ENCODE results near the gene CACUL1.

CACUL1 gene

GRCh38 chr10:118698421-118698820 lies 56.3 kb downstream of the CACUL1 start:
- peak; percentile 82 for FAIRE-seq
- peak; percentile 20 for DNase-seq (ENCODE audit: insufficient read length, low spot score)
- peak; percentile 57; the same call in 1 of the 2 replicates for TF ChIP-seq SPI1 (IDR thresholded peaks at IDR 0.05; ENCODE audit: low read depth, low read length)
- no peak for TF ChIP-seq POU2F2 (IDR thresholded peaks at IDR 0.05; ENCODE audit: low read depth, low read length)
- TF ChIP-seq POLR2A (IDR thresholded peaks at IDR 0.05; ENCODE audit: low read depth, low read length), result no peak
- TF ChIP-seq POLR2AphosphoS5 (IDR thresholded peaks at IDR 0.05; ENCODE audit: low read depth, low read length), result no peak

- DNase-seq (ENCODE audit: insufficient read length, low spot score) (no peak), FAIRE-seq (no peak)
- no peak for TF ChIP-seq POLR2A (IDR thresholded peaks at IDR 0.05; ENCODE audit: low read depth, low read length)
- no peak for TF ChIP-seq TAF1 (IDR thresholded peaks at IDR 0.05; ENCODE audit: low read depth, low read length)
- TF ChIP-seq POU2F2 (IDR thresholded peaks at IDR 0.05; ENCODE audit: low read depth, low read length), result no peak
- no peak for TF ChIP-seq SPI1 (IDR thresholded peaks at IDR 0.05; ENCODE audit: low read depth, low read length)
- no peak for TF ChIP-seq POLR2AphosphoS5 (IDR thresholded peaks at IDR 0.05; ENCODE audit: low read depth, low read length)
- no peak for TF ChIP-seq PAX5 (IDR thresholded peaks at IDR 0.05; ENCODE audit: insufficient read depth, low read length, severe bottlenecking)
Measured at GRCh38 chr10:118694848-118695247, 59.9 kb downstream of the CACUL1 start.

GRCh38 chr10:118692872-118693271 lies 61.9 kb downstream of the CACUL1 start:
- TF ChIP-seq TAF1 (IDR thresholded peaks at IDR 0.05; ENCODE audit: low read depth, low read length) (no peak), POU2F2 (IDR thresholded peaks at IDR 0.05; ENCODE audit: low read depth, low read length) (no peak), SPI1 (IDR thresholded peaks at IDR 0.05; ENCODE audit: low read depth, low read length) (no peak), PAX5 (IDR thresholded peaks at IDR 0.05; ENCODE audit: insufficient read depth, low read length, severe bottlenecking) (no peak), POLR2AphosphoS5 (IDR thresholded peaks at IDR 0.05; ENCODE audit: low read depth, low read length) (no peak), POLR2A (IDR thresholded peaks at IDR 0.05; ENCODE audit: low read depth, low read length) (no peak)
- FAIRE-seq (no peak), DNase-seq (ENCODE audit: insufficient read length, low spot score) (no peak)

- no peak for FAIRE-seq
- TF ChIP-seq POLR2A (IDR thresholded peaks at IDR 0.05; ENCODE audit: low read depth, low read length) (no peak), SPI1 (IDR thresholded peaks at IDR 0.05; ENCODE audit: low read depth, low read length) (no peak), POU2F2 (IDR thresholded peaks at IDR 0.05; ENCODE audit: low read depth, low read length) (no peak), POLR2AphosphoS5 (IDR thresholded peaks at IDR 0.05; ENCODE audit: low read depth, low read length) (no peak), TAF1 (IDR thresholded peaks at IDR 0.05; ENCODE audit: low read depth, low read length) (no peak), PAX5 (IDR thresholded peaks at IDR 0.05; ENCODE audit: insufficient read depth, low read length, severe bottlenecking) (no peak)
- DNase-seq (ENCODE audit: insufficient read length, low spot score), result no peak
Measured at GRCh38 chr10:118689070-118689858, 65.5 kb downstream of the CACUL1 start.

- FAIRE-seq, result no peak
- no peak for DNase-seq (ENCODE audit: insufficient read length, low spot score)
- TF ChIP-seq PAX5 (IDR thresholded peaks at IDR 0.05; ENCODE audit: insufficient read depth, low read length, severe bottlenecking) (no peak), SPI1 (IDR thresholded peaks at IDR 0.05; ENCODE audit: low read depth, low read length) (no peak), POLR2AphosphoS5 (IDR thresholded peaks at IDR 0.05; ENCODE audit: low read depth, low read length) (no peak), POLR2A (IDR thresholded peaks at IDR 0.05; ENCODE audit: low read depth, low read length) (no peak), TAF1 (IDR thresholded peaks at IDR 0.05; ENCODE audit: low read depth, low read length) (no peak), POU2F2 (IDR thresholded peaks at IDR 0.05; ENCODE audit: low read depth, low read length) (no peak)
Measured at GRCh38 chr10:118687472-118687871, 67.3 kb downstream of the CACUL1 start.

GRCh38 chr10:118682533-118682932 lies 72.2 kb downstream of the CACUL1 start:
- TF ChIP-seq POLR2A (IDR thresholded peaks at IDR 0.05; ENCODE audit: low read depth, low read length) (no peak), SPI1 (IDR thresholded peaks at IDR 0.05; ENCODE audit: low read depth, low read length) (no peak), PAX5 (IDR thresholded peaks at IDR 0.05; ENCODE audit: insufficient read depth, low read length, severe bottlenecking) (no peak), TAF1 (IDR thresholded peaks at IDR 0.05; ENCODE audit: low read depth, low read length) (no peak), POU2F2 (IDR thresholded peaks at IDR 0.05; ENCODE audit: low read depth, low read length) (no peak), POLR2AphosphoS5 (IDR thresholded peaks at IDR 0.05; ENCODE audit: low read depth, low read length) (no peak)
- FAIRE-seq (no peak), DNase-seq (ENCODE audit: insufficient read length, low spot score) (no peak)

GRCh38 chr10:118680197-118680596 lies 74.6 kb downstream of the CACUL1 start:
- DNase-seq (ENCODE audit: insufficient read length, low spot score) (no peak), FAIRE-seq (no peak)
- no peak for TF ChIP-seq POLR2A (IDR thresholded peaks at IDR 0.05; ENCODE audit: low read depth, low read length)
- no peak for TF ChIP-seq POU2F2 (IDR thresholded peaks at IDR 0.05; ENCODE audit: low read depth, low read length)
- no peak for TF ChIP-seq SPI1 (IDR thresholded peaks at IDR 0.05; ENCODE audit: low read depth, low read length)
- no peak for TF ChIP-seq PAX5 (IDR thresholded peaks at IDR 0.05; ENCODE audit: insufficient read depth, low read length, severe bottlenecking)
- TF ChIP-seq TAF1 (IDR thresholded peaks at IDR 0.05; ENCODE audit: low read depth, low read length), result no peak
- no peak for TF ChIP-seq POLR2AphosphoS5 (IDR thresholded peaks at IDR 0.05; ENCODE audit: low read depth, low read length)

GRCh38 chr10:118674226-118674919 lies 80.4 kb downstream of the CACUL1 start:
- DNase-seq (ENCODE audit: insufficient read length, low spot score), result no peak
- TF ChIP-seq POLR2A (IDR thresholded peaks at IDR 0.05; ENCODE audit: low read depth, low read length) (no peak), TAF1 (IDR thresholded peaks at IDR 0.05; ENCODE audit: low read depth, low read length) (no peak), PAX5 (IDR thresholded peaks at IDR 0.05; ENCODE audit: insufficient read depth, low read length, severe bottlenecking) (no peak), POLR2AphosphoS5 (IDR thresholded peaks at IDR 0.05; ENCODE audit: low read depth, low read length) (no peak), SPI1 (IDR thresholded peaks at IDR 0.05; ENCODE audit: low read depth, low read length) (no peak), POU2F2 (IDR thresholded peaks at IDR 0.05; ENCODE audit: low read depth, low read length) (no peak)
- FAIRE-seq, result peak; percentile 66

All from GM12891 (cell line).